Hematopoietic multipotent progenitor cell treated with erythropoietin and hydrocortisone succinate and interleukin-3 and kit ligand, for 4 days (in vitro differentiated cells): ENCODE data around the gene TMEM87B.
"Not testable (repeated sequence)": the region's sequence is repeated elsewhere in the genome, so short reads cannot be mapped to it uniquely, and the experiment has no call there.

Experiments
- DNase-seq: peaks from one replicate; pipeline ENCODE4 v3.0.0-alpha.2; 2015

TMEM87B gene

GRCh38 chr2:112034924-112035323 is 20.1 kb upstream of the TMEM87B start:
- no peak for DNase-seq

GRCh38 chr2:112035786-112036185 is 19.3 kb upstream of the TMEM87B start:
- DNase-seq = peak; percentile 79

GRCh38 chr2:112039556-112039955 is 15.5 kb upstream of the TMEM87B start:
- not testable (repeated sequence) for DNase-seq

GRCh38 chr2:112040066-112040465 is 15.0 kb upstream of the TMEM87B start:
- not testable (repeated sequence) for DNase-seq

- not testable (repeated sequence) for DNase-seq
These were observed 13.6 kb upstream of the TMEM87B start for GRCh38 chr2:112041460-112041859.

- DNase-seq = no peak
These were observed 9.5 kb upstream of the TMEM87B start for GRCh38 chr2:112045446-112046014.

- DNase-seq = no peak
These were observed 8.8 kb upstream of the TMEM87B start for GRCh38 chr2:112046231-112046630.

GRCh38 chr2:112047537-112048235 is 7.4 kb upstream of the TMEM87B start:
- peak; percentile 89 for DNase-seq

- no peak for DNase-seq
These were observed 6.9 kb upstream of the TMEM87B start for GRCh38 chr2:112048236-112048592.

- DNase-seq = peak; percentile 83
These were observed 6.2 kb upstream of the TMEM87B start for GRCh38 chr2:112048887-112049286.

- DNase-seq = no peak
These were observed 4.8 kb upstream of the TMEM87B start for GRCh38 chr2:112050316-112050715.

- DNase-seq = peak; percentile 98
These were observed 887 bp upstream of the TMEM87B start for GRCh38 chr2:112053917-112054846.

- peak; percentile 89 for DNase-seq
These were observed 909 bp downstream of the TMEM87B start for GRCh38 chr2:112055730-112056625.

GRCh38 chr2:112056626-112056987 is 1.5 kb downstream of the TMEM87B start:
- no peak for DNase-seq

GRCh38 chr2:112059671-112060070 is 4.6 kb downstream of the TMEM87B start:
- no peak for DNase-seq

- DNase-seq = no peak
These were observed 6.2 kb downstream of the TMEM87B start for GRCh38 chr2:112061299-112061698.

GRCh38 chr2:112061840-112062239 is 6.8 kb downstream of the TMEM87B start:
- DNase-seq = no peak

- no peak for DNase-seq
These were observed 7.8 kb downstream of the TMEM87B start for GRCh38 chr2:112062894-112063293.

- no peak for DNase-seq
These were observed 10.4 kb downstream of the TMEM87B start for GRCh38 chr2:112065486-112065885.

GRCh38 chr2:112065966-112066365 is 10.9 kb downstream of the TMEM87B start:
- DNase-seq = no peak

GRCh38 chr2:112069794-112070193 is 14.7 kb downstream of the TMEM87B start:
- not testable (repeated sequence) for DNase-seq

- DNase-seq = no peak
These were observed 18.8 kb downstream of the TMEM87B start for GRCh38 chr2:112073875-112074274.

GRCh38 chr2:112074506-112074905 is 19.4 kb downstream of the TMEM87B start:
- no peak for DNase-seq
